Stimulated activated CD8-positive, alpha-beta memory T cell treated with anti-CD3 and anti-CD28 coated beads, Interleukin-7, amount 100 ng/mL, for 48 hours (primary cell): ENCODE data around the gene PI16.
"Not testable (repeated sequence)": the region's sequence is repeated elsewhere in the genome, so short reads cannot be mapped to it uniquely, and the experiment has no call there.

Source experiments
- DNase-seq, 2 donors: peaks; one replicate each; pipeline ENCODE4 v3.0.0-alpha.2; 2020; ENCODE audit warnings: low read depth in 1 of 2; ENCODE audit errors: extremely low read depth in 1 of 2

The PI16 gene

GRCh38 chr6:36971921-36972673 is 17.6 kb downstream of the PI16 start:
- DNase-seq: no peak

- DNase-seq: no peak
Observed at GRCh38 chr6:36973190-36973589, 18.7 kb downstream of the PI16 start.

GRCh38 chr6:36973647-36974046 is 19.1 kb downstream of the PI16 start:
- no peak for DNase-seq

GRCh38 chr6:36975231-36976006 is 20.9 kb downstream of the PI16 start:
- no peak for DNase-seq

- DNase-seq: no peak
Observed at GRCh38 chr6:36976007-36976264, 21.4 kb downstream of the PI16 start.

GRCh38 chr6:36976509-36976908 is 22.0 kb downstream of the PI16 start:
- DNase-seq: no peak

GRCh38 chr6:36976931-36977330 is 22.4 kb downstream of the PI16 start:
- DNase-seq: no peak

- DNase-seq: no peak
Observed at GRCh38 chr6:36977470-36977941, 23.0 kb downstream of the PI16 start.

GRCh38 chr6:36978421-36979346 is 24.1 kb downstream of the PI16 start:
- no peak for DNase-seq

GRCh38 chr6:36979347-36979742 is 24.8 kb downstream of the PI16 start:
- no peak for DNase-seq

GRCh38 chr6:36980129-36980528 is 25.6 kb downstream of the PI16 start:
- no peak for DNase-seq

- DNase-seq: no peak
Observed at GRCh38 chr6:36980876-36981619, 26.5 kb downstream of the PI16 start.

- DNase-seq: no peak
Observed at GRCh38 chr6:36983538-36983937, 29.0 kb downstream of the PI16 start.

- DNase-seq: peak; percentile 30 to 72
Observed at GRCh38 chr6:36984581-36985416, 30.3 kb downstream of the PI16 start.

- DNase-seq: no peak
Observed at GRCh38 chr6:36985417-36985807, 30.9 kb downstream of the PI16 start.

- peak; percentile 62 to 84 for DNase-seq
Observed at GRCh38 chr6:36985808-36986703, 31.5 kb downstream of the PI16 start, which contains the start of gene MTCH1. TSS of gene MTCH1 (minus strand) at chr6:36986196. CDS start at chr6:36986173, 23 bp downstream.

- DNase-seq: no peak
Observed at GRCh38 chr6:36986704-36987047, 32.1 kb downstream of the PI16 start.

- no peak for DNase-seq
Observed at GRCh38 chr6:36989264-36989663, 34.7 kb downstream of the PI16 start.

GRCh38 chr6:36990401-36990800 is 35.9 kb downstream of the PI16 start:
- not testable (repeated sequence) for DNase-seq
